Mesothelial cell of epicardium (in vitro differentiated cells): Measurements from ENCODE around the gene IGDCC3. TPM values are rescaled to one million over a fixed set of nuclear protein-coding genes. Genes with fewer than 3 reads are reported as not detected.

ENCODE experiments used
- DNase-seq, 2 experiments: peaks; one replicate each; pipeline ENCODE4 v3.0.0; 2021; ENCODE audit warnings: low spot score in 2 of 2; ENCODE audit not compliant: unreplicated experiment in 2 of 2
- H3K27ac Mint-ChIP-seq: 2 replicates; pipeline ENCODE4 v1.8.0; 2021; ENCODE audit warnings: mixed read lengths
- H3K27me3 Mint-ChIP-seq: 2 replicates; pipeline ENCODE4 v1.8.0; 2021; ENCODE audit warnings: low read depth, mixed read lengths
- H3K36me3 Mint-ChIP-seq: 2 replicates; pipeline ENCODE4 v1.8.0; 2021; ENCODE audit warnings: mixed read lengths
- H3K4me1 Mint-ChIP-seq: 2 replicates; pipeline ENCODE4 v1.8.0; 2021; ENCODE audit warnings: mixed read lengths
- H3K4me3 Mint-ChIP-seq: 2 replicates; pipeline ENCODE4 v1.8.0; 2021; ENCODE audit warnings: mild to moderate bottlenecking, moderate library complexity, mixed read lengths
- H3K9me3 Mint-ChIP-seq: 2 replicates; pipeline ENCODE4 v1.8.0; 2021; ENCODE audit warnings: mixed read lengths
- total RNA-seq: library from RNA; stranded (reverse); gene quantifications from 3 replicates; pipeline ENCODE4 v1.2.1, GENCODE V29; 2021
- TF ChIP-seq, protein P1 (sequence below): fragments of 200-600 bp; sonication (generic); IDR thresholded peaks from one replicate; pipeline ENCODE4 v1.5.0; 2021; ENCODE audit warnings: antibody characterized with exemption; ENCODE audit not compliant: unreplicated experiment

Gene IGDCC3
- total RNA-seq, 1 donor from 2014 or later: 35.1 TPM

DNA sequence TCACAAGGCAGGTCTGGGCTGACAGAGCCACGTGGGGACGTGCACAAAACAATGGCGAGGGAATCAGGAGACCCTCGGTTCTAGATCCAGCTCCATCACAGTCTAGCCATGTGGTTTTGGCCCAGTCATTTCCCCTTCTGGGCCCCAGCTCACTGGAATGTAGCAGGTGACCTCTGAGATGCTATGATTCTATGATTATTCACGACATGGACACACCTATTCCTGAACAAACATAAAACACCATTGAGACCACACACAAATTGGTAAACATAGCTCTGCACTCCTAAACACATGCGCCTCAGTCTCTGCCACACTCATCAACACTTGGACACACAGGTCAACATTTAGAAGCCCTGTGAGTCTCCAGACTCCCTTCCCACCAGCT is 36.0 kb upstream of the IGDCC3 start:
- Mint-ChIP-seq H3K4me3 (no peak overlapping the region), H3K36me3 (no peaks in the 10 kb centered on the region), H3K4me1 (peaks cover 24% of the 10 kb centered on the region), H3K27ac (no peak overlapping the region), H3K27me3 (no peaks in the 10 kb centered on the region), H3K9me3 (no peaks in the 10 kb centered on the region)
- TF ChIP-seq, protein P1, sequence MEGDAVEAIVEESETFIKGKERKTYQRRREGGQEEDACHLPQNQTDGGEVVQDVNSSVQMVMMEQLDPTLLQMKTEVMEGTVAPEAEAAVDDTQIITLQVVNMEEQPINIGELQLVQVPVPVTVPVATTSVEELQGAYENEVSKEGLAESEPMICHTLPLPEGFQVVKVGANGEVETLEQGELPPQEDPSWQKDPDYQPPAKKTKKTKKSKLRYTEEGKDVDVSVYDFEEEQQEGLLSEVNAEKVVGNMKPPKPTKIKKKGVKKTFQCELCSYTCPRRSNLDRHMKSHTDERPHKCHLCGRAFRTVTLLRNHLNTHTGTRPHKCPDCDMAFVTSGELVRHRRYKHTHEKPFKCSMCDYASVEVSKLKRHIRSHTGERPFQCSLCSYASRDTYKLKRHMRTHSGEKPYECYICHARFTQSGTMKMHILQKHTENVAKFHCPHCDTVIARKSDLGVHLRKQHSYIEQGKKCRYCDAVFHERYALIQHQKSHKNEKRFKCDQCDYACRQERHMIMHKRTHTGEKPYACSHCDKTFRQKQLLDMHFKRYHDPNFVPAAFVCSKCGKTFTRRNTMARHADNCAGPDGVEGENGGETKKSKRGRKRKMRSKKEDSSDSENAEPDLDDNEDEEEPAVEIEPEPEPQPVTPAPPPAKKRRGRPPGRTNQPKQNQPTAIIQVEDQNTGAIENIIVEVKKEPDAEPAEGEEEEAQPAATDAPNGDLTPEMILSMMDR: no peak
- no peak for DNase-seq

DNA sequence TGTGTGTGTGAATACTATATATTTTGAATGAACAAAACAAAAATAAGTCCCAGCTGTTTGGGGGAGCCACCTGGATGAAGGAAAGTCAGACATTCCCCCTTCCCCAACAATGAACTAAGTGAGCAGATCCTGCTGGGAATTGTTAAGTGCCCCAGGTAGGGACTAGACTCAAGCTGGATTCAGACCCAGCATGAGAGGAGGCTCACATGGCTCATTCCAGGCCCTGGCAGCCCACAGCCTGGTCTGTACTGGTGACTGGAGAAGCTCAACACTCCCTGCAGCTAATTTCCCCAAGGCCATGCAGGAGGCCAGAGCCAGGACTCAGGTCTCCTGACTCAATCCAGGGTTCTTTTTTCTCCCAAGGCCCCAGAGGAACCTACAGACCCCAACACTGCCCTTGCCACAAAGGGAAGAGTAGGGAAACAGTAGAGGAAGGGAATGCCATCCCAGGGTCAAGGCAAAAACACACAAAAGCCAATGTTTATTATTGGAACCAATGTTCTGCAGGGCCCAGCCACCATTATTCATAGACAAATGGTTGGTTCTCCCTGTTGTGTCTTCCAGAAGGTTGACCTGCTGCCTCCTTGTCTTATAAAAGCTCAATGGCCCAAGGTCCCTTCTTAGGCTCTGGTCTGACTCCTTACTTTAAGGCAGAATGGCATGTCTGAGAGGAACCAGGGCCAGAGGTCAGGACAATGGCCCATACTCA is 35.4 kb upstream of the IGDCC3 start:
- Mint-ChIP-seq H3K4me3 (no peak overlapping the region), H3K27me3 (no peaks in the 10 kb centered on the region), H3K36me3 (no peaks in the 10 kb centered on the region), H3K9me3 (no peaks in the 10 kb centered on the region), H3K4me1 (peaks cover 21% of the 10 kb centered on the region), H3K27ac (no peak overlapping the region)
- TF ChIP-seq, protein P1: no peak
- DNase-seq: no peak

DNA sequence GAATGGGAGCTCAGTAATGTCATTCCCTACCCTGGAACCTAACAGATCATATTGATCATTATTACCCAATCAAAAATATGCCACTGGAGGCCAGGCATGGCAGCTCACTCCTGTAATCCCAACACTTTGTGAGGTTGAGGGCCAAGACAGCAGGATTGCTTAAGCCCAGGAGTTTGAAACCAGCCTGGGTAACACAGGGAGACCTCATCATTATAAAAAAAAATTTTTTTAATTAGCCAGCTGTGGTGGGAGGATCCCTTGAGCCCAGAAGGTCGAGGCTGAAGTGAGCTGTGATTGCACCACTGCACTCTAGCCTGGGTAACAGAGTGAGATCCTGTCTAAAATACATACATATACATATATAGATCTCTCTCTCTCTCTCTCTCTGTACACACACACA is 34.8 kb upstream of the IGDCC3 start:
- peaks cover 21% of the 10 kb centered on the region for H3K4me1 Mint-ChIP-seq
- DNase-seq: no peak
- TF ChIP-seq, protein P1: no peak
- H3K27me3 Mint-ChIP-seq: no peaks in the 10 kb centered on the region
- no peak overlapping the region for H3K4me3 Mint-ChIP-seq
- H3K36me3 Mint-ChIP-seq: no peaks in the 10 kb centered on the region
- no peak overlapping the region for H3K27ac Mint-ChIP-seq
- no peaks in the 10 kb centered on the region for H3K9me3 Mint-ChIP-seq

DNA sequence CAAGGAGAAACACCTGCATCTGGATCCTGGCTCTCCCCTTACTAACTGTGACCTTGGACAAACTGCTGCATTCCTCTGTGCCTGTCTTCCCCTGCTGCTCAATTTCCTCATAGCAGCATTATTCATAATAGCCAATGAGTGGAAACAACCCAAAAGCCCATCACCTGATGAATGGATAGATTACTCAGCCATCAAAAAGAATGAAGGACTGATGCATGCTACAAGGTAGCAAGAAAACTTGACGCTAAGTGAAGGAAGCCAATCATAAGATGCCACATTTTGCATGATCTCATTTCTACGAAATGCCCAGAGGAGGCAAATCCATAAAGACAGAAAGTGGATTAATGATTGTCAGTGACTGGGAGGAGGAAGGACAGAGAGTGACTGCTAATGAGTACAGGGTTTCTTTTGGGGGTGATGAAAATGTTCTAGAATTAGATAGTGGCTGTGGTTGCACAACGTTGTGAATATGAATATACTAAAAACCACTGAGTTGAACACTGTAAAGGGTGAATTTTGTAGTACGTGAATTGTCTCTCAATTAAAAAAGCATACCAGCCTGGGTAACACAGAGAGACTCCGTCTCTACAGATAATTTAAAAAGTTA is 33.8 kb upstream of the IGDCC3 start:
- Mint-ChIP-seq H3K4me1 (peaks cover 11% of the 10 kb centered on the region), H3K27me3 (no peaks in the 10 kb centered on the region), H3K36me3 (no peaks in the 10 kb centered on the region), H3K4me3 (no peak overlapping the region), H3K9me3 (no peaks in the 10 kb centered on the region), H3K27ac (no peak overlapping the region)
- DNase-seq: no peak
- TF ChIP-seq, protein P1: no peak

DNA sequence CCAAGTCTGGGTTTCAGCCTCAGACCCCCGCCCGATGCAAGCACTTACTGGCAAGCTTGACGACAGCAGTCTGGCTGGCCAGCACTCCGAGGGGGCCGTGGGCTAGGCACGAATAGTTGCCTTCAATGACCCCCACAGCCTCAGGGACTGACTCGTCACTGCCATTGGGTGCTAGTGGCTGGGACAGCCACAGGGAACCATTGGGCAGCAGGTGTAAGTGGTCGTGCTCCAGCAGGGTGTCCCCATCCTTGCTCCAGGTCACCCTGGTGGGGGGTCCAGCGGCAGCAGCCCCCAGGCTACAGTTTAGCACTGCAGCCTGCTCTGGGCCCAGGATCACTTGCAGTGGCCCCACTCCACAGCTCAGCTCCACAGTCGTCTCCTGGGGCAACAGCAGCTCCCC is 33.2 kb upstream of the IGDCC3 start:
- TF ChIP-seq, protein P1: no peak
- H3K36me3 Mint-ChIP-seq: no peaks in the 10 kb centered on the region
- no peak overlapping the region for H3K4me3 Mint-ChIP-seq
- H3K27ac Mint-ChIP-seq: no peak overlapping the region
- peaks cover 13% of the 10 kb centered on the region for H3K4me1 Mint-ChIP-seq
- H3K27me3 Mint-ChIP-seq: no peaks in the 10 kb centered on the region
- H3K9me3 Mint-ChIP-seq: no peaks in the 10 kb centered on the region
- no peak for DNase-seq
